GM11168 (cell line): ENCODE results near the gene KCNMA1.

Experiments used
- in situ Hi-C: fragments of 300-500 bp; cut with MboI; formaldehyde crosslinking; loops from one replicate; pipeline ENCODE4 v1.12.0; 2022; ENCODE audit warnings: low sequenced_read_pairs; ENCODE audit not compliant: unreplicated experiment

KCNMA1 gene

GRCh38 chr10:77068969-77069368, 568.6 kb downstream of the KCNMA1 start:
- in situ Hi-C loops: no loop called here

- in situ Hi-C loops: no loop called here
Observed at GRCh38 chr10:77068272-77068671, 569.3 kb downstream of the KCNMA1 start.

- in situ Hi-C loops: no loop called here
Observed at GRCh38 chr10:77062381-77062780, 575.2 kb downstream of the KCNMA1 start.

GRCh38 chr10:77060913-77061312, 576.7 kb downstream of the KCNMA1 start:
- in situ Hi-C loops: no loop called here

- in situ Hi-C loops: no loop called here
Observed at GRCh38 chr10:77056650-77057049, 581.0 kb downstream of the KCNMA1 start.

- in situ Hi-C loops: no loop called here
Observed at GRCh38 chr10:77052593-77052992, 585.0 kb downstream of the KCNMA1 start.

GRCh38 chr10:77051837-77052236, 585.8 kb downstream of the KCNMA1 start:
- in situ Hi-C loops: no loop called here

GRCh38 chr10:77049896-77050295, 587.7 kb downstream of the KCNMA1 start:
- in situ Hi-C loops: no loop called here

- in situ Hi-C loops: no loop called here
Observed at GRCh38 chr10:77049146-77049545, 588.5 kb downstream of the KCNMA1 start.

GRCh38 chr10:77045085-77045484, 592.5 kb downstream of the KCNMA1 start:
- in situ Hi-C loops: no loop called here

GRCh38 chr10:77043420-77043763, 594.2 kb downstream of the KCNMA1 start:
- in situ Hi-C loops: no loop called here

GRCh38 chr10:77042706-77043419, 594.7 kb downstream of the KCNMA1 start:
- in situ Hi-C loops: no loop called here

- in situ Hi-C loops: no loop called here
Observed at GRCh38 chr10:77041636-77042258, 595.9 kb downstream of the KCNMA1 start.

- in situ Hi-C loops: no loop called here
Observed at GRCh38 chr10:77038407-77038806, 599.2 kb downstream of the KCNMA1 start.

GRCh38 chr10:77037735-77038403, 599.7 kb downstream of the KCNMA1 start:
- in situ Hi-C loops: no loop called here

GRCh38 chr10:77036993-77037734, 600.4 kb downstream of the KCNMA1 start:
- in situ Hi-C loops: no loop called here

- in situ Hi-C loops: no loop called here
Observed at GRCh38 chr10:77036276-77036675, 601.3 kb downstream of the KCNMA1 start.

- in situ Hi-C loops: no loop called here
Observed at GRCh38 chr10:77034795-77035194, 602.8 kb downstream of the KCNMA1 start.

GRCh38 chr10:77034240-77034639, 603.4 kb downstream of the KCNMA1 start:
- in situ Hi-C loops: no loop called here

- in situ Hi-C loops: no loop called here
Observed at GRCh38 chr10:77032188-77032570, 605.4 kb downstream of the KCNMA1 start.
